Stimulated activated CD8-positive, alpha-beta memory T cell treated with anti-CD3 and anti-CD28 coated beads, Interleukin-7, amount 100 ng/mL, for 4 hours (primary cell): ENCODE results near the gene SVEP1.
"Not testable (repeated sequence)": the region's sequence is repeated elsewhere in the genome, so short reads cannot be mapped to it uniquely, and the experiment has no call there.

ENCODE experiments used
- DNase-seq, 2 donors: peaks; one replicate each; pipeline ENCODE4 v3.0.0-alpha.2; 2020; ENCODE audit warnings: low read depth in 2 of 2

The SVEP1 gene

DNA sequence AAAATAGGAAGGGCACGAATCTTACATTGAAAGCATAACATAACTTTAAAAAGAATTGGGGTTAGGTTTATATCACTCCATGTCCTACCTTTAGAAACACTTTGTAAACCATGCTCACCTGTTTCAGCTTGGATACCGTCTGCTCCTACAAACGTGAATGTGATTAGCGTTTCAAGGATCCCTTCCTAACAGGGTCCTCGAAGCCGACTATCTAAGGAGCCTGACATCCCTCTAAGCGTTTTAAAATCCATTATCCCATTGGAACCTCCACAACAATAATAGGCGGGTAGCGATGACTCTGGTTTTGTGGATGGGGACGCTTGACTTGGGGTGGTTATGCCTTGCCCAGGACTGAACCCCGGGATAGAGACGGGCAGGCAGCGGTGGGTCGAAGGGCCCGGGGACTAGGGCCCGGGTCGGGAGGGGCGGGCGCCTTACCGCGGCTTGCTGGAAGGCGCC, 937 bp downstream of the SVEP1 start:
- no peak for DNase-seq

DNA sequence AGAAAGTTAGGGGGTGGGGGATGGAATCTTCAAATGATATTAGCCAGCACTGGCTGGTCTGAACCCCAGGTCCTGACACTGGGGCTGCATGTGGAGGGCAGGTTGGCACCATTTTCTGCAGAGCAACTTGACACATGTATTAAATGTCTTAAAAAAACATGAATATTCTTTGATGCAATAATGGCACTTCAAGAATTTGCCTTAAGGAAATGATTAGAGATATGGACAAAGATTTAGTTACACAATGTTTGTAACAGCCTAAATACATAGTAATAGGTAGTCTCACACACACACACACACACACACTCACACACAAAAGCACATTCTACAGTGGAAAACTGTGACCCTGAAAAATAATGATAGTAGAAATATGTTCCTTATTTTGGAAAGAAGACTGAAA, 3.6 kb downstream of the SVEP1 start:
- DNase-seq = no peak

DNA sequence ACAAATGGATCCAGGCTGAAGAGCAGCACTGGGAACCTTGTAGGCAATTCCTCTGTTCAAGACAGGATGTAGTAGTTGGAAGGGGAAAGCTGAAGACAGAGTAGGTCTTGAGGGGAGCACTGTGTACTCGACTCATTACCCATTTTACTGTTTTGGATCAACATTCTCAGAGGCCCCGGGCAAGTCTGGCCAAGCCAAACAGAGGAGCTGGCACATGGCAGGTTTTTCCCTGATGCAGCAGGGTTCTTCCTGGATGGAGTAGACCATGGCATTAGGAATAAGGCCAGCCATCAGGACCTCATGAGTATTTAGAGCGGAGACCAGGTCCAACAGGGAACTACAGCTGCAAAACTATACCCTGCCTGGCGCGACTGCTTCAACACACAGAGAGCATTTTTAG, 4.4 kb downstream of the SVEP1 start:
- no peak for DNase-seq

DNA sequence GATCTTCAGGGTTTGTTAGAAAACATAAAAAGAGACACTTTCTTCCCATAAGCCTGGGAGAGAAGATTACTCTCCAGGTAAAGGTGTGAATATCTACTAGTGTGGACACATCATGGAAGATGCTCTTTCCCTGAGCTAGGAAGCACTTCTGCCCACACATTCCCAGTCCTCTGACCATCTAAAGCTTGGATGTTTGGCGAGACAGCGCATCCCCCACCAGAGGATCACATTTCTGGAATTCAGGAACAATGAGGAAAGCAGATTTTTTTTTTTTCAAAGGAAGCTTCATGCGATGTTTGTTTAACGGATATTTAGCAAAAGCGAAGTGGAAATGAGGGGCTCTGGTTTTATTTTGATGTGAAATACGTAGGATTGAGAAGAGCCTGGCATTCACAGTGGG, 6.2 kb downstream of the SVEP1 start:
- DNase-seq = no peak

DNA sequence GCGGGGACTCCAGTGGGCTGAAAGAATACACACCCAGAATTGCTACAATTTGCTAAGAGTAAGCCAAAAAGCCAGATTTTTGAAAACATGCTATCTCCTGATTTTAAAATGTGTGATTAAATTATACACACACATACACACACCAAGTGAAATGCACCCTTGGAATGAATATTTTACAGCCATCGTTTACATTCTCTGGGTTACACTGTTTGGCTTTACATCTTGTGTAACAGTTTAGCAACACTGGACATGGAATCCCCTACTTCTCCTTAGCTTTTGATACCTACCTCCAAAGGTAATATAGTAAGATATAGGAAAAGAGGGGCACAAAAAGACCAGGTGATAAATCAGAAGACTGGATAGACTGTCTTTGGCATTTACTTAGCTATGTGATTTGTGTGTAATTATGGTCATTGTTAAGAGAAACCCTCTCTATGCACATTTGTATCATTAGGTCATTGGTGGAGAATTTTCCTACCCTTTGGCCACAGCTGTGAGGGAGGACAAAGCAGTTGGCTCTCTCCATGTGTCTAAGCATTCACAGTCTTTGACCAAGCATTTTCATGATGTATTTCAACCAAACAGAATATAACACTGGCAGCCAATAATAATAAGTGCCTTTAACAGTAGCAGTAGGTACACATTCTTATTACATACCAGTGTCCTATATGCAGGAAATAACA, 7.6 kb downstream of the SVEP1 start:
- DNase-seq = no peak

DNA sequence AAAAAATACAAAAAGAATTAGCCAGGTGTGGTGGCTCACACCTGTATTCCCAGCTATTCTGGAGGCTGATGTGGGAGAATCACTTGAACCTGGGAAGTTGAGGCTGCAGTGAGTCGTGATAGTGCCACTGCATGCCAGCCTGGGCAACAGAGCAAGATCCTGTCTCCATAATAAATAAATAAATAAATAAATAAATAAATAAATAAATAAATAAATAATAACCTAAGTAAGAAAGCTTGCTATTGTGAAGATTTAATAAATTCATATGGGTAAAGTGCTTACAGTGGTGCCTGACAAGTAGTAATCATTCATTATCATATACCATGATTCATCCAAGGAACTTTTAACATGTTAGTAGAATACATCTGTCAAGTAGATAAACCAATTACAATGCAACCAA, 13.4 kb downstream of the SVEP1 start:
- DNase-seq = no peak

DNA sequence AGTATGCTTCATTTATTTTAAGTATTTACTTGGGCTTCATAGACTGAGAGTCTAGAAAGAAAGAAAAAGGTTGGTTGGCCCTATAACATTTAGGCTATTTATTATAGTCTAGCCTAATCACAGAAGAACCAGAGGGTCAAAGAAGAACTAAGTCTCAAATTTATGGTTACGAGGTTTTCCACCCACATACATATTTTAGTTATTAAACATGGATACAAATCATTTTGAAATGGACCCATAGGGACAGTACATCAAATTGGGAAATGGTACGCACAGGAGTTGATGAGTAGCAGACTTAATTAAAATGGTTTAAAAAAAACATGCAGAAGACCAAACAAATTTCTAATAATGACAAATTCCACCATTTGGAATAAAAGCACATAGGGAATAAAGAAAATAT, 17.7 kb downstream of the SVEP1 start:
- no peak for DNase-seq

DNA sequence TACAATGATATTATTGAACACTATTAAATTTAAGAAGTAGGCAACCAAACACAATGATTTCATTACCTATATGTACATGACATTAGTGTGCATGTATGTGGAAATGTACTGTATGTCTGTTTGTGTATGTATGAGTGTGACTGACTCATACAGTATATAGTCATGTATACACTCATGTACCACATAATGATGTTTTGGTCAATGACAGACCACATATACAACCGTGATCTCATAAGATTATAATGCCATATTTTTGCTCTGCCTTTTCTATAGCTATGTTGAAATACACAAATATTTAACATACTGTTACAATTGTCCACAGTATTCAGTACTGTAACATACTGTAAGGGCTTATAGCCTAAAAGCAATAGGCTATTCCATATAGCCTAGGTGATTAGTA, 19.7 kb downstream of the SVEP1 start:
- DNase-seq = no peak

DNA sequence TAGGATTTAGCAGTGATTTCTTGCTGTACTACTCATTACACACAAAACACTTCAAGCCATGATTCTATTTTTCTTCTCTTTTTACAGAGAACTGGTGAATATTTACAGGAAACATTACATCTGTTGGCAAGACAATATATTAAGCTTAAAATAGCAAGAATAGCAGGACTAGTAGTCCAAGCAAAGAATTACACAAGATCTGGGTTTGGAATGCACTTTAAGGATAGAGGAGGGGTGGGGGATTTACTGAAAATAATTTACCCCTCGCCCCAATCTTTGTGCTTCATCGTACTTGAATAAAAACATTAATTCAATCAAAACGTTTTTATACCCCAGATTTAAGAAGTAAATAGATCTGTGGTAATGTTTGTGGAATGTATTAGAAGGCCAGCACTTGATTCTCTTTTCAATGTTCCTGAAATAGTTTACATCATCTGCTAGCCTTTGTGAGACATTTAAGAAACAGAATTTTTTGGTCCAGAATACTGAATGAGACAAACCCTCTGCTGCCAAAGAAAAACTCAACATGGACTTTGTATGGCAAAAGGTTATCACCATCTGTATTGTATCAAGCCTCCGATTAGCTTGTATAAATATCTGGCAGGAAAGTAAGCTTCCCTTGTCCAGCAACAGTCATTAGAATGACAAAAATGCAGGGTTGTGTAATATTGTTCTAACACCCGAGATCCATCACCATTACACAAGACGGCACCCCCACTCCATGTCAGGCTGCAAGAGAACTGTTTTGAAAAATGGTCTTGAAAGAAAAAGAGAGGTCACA, 23.8 kb downstream of the SVEP1 start:
- DNase-seq = no peak

DNA sequence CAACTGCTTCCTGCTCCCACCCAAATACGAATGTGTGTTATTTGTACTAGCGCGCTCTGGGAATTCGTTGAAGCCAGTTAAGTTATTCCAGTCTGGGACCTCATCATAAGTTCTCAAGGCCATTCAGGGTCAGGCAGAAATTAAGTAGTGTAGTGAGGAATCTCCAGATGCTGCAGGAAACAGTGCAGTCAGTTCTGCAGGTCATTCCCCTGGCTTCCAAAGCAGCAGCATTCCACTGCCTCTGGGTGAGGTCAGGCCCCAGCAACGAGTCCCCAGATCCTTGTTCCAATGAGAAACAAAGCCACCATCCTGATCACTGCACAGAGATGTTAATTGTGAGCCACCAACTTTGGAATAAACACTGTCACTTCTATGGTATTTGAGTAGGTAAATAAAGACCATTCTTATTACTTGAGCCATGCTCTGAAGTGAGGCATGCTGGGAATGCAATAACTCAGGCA, 33.1 kb downstream of the SVEP1 start:
- no peak for DNase-seq

DNA sequence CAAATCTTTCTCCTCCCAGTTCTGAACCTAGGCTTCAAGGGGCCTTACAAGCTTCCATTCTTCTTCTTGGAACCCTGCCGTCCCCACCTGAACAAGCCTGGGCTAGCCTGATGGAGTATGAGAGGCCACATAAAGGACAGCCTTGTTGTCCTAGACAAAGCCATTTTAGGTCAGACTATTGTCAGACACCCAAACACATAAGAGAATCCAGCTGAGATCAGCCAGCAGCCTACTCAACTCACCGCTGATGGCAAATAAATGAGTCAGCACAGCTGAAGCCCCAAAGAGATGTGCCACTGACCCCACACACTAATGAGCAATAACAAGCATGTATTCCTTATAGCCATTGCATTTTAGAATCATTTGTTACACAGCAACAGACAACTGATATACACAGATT, 33.8 kb downstream of the SVEP1 start:
- DNase-seq = no peak

DNA sequence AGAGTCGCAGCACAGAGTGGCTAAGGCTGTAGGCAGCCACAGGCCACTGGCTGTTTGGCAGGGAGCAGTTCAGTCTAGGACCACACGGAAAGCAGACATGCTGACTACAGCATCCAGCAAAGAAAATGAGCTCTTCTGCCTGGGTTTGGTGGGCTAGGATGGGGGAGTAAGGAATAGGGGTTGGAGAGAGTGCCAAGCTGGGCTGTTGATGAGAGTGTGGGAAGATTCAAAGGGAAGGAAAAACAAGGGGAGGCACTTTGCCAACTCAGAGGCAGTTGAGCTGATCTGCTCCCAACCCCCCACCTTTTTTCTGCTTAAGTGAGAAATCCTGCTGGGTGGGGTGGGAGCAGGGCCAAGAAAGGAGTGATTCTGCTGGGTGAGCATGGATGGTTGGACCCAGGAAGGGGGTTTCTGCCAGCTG, 35.9 kb downstream of the SVEP1 start:
- no peak for DNase-seq

DNA sequence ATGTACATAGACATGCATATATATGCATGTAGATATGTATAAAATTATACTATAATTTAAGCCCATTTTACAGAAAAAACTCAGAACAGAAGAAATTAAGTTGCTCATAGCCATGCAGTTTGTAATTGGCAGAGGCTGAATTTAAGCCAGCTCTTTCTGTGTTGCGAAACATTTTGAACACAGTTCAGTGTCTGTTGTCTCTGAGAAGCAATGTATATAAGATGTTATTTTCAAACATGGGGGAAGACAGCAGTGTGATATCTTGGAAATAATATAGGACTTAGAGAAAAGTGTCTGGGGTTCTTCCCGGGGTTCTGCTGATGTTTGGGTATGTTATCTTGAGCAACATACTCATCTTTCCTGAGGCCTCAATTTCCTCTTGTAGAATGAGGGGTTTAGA, 37.6 kb downstream of the SVEP1 start:
- no peak for DNase-seq

DNA sequence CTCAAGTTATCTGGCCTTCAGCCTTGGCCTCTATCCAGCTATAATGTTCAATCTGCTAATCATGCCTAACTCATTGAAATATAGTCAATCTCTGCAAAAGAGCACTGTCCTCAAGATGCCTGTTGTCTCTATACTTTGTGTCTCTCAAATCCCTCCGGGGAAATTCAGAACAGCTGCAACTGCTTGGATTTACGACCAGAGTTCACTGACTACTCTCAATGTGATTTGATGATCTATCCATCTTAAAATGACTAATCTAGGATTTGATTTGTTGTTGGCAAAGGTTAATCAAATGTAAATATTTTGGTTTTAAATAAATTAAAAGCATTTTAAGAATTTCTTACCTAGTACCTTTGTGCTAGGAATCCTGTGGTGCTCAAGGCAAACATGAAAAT, 40.9 kb downstream of the SVEP1 start:
- no peak for DNase-seq

DNA sequence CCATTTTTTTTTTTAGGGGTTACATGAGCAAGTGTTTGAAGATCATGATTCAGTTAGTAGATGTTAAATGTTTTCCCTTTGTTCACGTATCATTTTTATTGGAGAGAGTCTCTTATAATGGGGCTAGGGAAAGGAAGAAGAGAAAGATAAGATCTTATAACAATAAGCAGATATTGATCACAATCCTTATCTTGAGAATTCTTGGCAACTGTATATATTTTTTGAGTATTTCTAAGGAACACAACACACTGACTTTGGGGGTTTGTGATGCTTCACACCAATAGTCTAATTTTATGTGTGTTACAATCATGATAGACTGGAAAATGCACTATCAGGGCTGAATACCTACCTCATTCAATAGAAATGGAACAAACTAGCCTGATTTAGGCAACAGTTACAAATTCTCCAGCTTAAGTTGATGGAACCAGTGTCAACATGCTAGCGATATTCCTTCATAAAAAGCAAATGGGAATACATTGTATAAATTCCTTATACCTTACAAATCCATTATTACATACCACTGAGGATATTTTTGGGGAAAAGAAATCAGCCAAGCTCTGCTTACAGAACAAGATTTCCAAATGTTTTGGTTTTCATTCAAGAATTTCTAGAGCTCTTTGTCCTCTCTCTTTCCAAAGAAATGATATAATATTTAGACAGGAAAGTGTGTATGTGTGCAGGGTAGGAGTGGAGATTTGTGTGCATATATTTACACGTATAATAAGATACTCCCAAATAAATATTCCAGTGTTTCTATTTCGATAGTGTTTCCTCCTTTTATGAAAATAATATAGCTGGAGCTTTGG, 41.5 kb downstream of the SVEP1 start:
- DNase-seq = no peak

DNA sequence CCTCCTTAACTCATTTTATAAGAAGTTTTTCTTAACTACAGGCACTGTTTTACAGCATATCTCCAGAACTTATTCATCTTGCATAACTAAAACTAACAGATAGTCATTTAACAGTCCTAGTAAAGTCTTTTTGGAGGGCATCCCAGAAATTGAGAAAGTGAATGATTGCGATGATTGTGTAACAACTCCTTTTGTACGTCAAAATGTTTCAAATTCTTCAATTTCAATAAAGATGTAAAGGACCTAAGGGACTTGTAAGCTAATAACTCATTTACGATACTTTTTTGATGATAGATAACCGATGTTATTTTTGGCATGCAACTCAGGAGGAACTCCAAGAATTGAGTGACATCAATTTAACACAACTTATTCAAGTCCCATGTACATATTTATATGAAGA, 42.7 kb downstream of the SVEP1 start:
- no peak for DNase-seq

DNA sequence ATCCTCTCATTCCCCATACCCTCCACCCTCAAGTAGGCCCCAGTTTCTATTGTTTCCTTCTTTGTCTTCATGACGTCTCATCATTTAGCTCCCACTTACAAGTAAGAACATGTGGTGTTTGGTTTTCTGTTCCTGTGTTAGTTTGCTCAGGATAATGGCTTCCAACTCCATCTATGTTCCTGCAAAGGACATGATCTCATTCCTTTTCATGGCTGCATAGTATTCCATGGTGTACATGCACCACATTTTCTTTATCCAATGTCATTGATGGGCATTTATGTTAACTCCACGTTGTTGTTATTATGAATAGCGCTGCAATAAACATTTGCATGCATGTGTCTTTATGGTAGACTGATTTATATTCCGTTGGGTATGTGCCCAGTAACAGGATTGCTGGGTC, 45.4 kb downstream of the SVEP1 start:
- DNase-seq = not testable (repeated sequence)

DNA sequence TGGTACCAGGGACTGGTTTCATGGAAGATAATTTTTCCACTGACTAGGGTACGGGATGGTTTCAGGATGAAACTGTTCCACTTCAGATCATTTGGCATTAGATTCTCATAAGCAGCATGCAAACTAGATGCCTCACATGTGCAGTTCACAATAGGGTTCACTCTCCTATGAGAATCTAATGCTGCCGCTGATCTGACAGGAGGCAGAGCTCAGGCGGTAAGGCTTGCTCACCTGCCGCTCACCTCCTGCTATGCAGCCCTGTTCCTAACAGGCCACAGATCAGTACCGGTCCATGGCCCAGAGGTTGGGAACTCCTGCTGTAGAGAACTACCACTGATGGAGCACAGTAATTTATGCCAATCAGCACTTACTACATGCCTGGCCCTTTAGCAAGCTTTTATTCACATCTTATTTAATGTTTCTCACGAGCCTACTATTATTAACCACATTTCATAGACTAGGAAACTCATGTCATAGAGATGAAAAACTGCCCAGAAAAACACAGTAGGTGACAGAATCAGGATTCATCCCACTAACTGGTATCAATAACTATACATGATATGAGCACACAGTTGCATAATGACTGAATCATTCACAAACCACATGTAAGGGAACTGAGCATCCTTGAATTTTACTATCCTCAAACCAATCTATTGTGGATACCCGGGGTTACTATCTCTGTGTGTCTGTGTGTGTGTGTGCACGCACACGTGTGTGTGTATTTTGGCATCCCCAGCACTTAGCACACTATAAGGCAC, 46.5 kb downstream of the SVEP1 start:
- no peak for DNase-seq

DNA sequence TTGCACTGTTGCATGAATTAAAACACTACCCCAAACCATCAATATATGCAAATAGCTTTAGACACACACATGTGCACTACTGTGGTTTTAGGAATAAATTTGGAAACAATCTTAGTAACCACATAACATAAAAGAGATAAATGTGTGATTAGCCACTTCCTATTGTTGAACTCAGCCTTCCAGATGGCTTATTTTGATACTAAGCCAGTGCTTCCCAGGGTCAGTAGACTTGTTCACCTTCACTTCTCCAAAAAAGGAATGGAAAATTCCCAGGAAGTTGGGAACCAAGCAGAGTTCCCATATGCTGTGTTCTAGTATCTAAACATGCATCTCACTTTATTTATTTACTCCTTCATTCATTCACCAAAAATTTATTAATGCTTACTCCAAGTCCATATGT, 47.8 kb downstream of the SVEP1 start:
- DNase-seq = no peak

DNA sequence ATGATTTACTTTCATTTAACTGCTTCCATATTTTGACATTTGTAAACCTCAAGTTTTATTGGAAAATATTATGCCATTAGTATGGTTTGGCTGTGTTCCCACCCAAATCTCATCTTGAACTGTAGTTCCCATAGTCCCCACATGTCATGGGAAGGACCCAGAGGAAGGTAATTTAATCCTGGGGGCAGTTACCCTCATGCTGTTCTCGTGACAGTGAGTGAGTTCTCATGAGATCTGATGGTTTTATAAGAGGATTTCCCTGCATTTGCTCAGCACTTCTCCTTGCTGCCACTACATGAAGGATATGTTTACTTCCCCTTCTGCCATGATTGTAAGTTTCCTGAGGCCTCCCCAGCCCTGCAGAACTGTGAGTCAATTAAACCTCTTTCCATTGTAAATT, 48.3 kb downstream of the SVEP1 start:
- not testable (repeated sequence) for DNase-seq

DNA sequence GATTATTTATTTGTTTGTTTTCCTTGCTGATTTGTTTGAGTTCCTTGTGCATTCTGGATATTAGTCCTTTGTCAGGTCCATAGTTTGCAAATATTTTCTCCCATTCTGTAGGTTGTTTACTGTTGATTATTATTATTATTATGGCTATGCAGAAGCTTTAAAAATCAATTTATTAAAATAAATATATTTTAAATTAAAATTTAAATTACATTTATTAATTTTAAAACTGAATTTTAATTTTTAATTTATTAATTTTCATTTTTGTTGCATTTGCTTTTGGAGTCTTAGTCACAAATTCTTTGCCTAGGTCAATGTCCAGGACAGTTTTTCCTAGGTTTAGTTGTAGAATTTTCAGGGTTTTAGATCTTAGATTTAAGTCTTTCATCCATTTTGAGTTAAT, 50.9 kb downstream of the SVEP1 start:
- no peak for DNase-seq

DNA sequence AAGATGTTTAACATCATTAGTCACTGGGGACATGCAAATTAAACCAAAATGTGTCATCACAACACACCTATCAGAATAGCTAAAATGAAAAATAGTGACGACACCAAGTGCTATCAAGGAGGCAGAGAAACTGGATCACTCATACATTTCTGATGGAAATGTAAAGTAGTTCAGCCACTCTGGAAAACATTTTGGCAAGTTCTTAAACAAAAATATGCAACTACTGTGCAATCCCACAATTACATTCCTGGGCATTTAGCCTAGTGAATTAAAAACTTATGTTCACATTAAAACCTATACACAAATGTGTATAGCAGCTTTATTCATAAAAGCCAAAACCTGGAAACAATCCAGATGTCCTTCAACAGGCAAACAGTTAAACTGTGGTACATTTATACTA, 53.1 kb downstream of the SVEP1 start:
- DNase-seq = no peak
